ENCODE results near the gene XRRA1.

DNA sequence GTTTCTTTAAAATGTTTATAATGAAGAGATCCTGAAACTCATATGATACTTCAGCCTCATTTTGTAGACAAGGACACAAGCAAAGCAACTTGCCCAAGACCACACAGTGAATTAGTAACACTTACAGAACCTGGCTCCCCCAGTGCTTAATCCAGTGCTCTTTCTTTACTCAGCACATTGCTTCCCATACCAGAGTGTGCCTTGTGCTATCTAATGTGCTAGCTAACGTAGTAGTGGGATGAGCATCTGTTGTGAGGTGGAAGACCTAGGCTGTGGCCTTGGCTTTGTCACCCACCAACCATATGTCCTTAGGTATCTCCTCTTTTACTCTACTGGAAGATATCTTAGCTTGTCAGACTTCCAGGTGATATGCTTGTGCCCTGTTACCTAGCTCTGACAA, 5.3 kb upstream of the XRRA1 start:
- TF ChIP-seq, protein P1, sequence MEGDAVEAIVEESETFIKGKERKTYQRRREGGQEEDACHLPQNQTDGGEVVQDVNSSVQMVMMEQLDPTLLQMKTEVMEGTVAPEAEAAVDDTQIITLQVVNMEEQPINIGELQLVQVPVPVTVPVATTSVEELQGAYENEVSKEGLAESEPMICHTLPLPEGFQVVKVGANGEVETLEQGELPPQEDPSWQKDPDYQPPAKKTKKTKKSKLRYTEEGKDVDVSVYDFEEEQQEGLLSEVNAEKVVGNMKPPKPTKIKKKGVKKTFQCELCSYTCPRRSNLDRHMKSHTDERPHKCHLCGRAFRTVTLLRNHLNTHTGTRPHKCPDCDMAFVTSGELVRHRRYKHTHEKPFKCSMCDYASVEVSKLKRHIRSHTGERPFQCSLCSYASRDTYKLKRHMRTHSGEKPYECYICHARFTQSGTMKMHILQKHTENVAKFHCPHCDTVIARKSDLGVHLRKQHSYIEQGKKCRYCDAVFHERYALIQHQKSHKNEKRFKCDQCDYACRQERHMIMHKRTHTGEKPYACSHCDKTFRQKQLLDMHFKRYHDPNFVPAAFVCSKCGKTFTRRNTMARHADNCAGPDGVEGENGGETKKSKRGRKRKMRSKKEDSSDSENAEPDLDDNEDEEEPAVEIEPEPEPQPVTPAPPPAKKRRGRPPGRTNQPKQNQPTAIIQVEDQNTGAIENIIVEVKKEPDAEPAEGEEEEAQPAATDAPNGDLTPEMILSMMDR (IDR thresholded peaks at IDR 0.05), result no peak
- TF ChIP-seq HMGA2 (CRISPR knock-in tag; IDR thresholded peaks at IDR 0.05), result no peak
- TF ChIP-seq, protein P2, sequence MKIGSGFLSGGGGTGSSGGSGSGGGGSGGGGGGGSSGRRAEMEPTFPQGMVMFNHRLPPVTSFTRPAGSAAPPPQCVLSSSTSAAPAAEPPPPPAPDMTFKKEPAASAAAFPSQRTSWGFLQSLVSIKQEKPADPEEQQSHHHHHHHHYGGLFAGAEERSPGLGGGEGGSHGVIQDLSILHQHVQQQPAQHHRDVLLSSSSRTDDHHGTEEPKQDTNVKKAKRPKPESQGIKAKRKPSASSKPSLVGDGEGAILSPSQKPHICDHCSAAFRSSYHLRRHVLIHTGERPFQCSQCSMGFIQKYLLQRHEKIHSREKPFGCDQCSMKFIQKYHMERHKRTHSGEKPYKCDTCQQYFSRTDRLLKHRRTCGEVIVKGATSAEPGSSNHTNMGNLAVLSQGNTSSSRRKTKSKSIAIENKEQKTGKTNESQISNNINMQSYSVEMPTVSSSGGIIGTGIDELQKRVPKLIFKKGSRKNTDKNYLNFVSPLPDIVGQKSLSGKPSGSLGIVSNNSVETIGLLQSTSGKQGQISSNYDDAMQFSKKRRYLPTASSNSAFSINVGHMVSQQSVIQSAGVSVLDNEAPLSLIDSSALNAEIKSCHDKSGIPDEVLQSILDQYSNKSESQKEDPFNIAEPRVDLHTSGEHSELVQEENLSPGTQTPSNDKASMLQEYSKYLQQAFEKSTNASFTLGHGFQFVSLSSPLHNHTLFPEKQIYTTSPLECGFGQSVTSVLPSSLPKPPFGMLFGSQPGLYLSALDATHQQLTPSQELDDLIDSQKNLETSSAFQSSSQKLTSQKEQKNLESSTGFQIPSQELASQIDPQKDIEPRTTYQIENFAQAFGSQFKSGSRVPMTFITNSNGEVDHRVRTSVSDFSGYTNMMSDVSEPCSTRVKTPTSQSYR (CRISPR knock-in tag; IDR thresholded peaks at IDR 0.05), result no peak
- no peak for TF ChIP-seq SP1 (CRISPR knock-in tag; conservative IDR thresholded peaks at IDR 0.05)

Measured in WTC11 (cell line).